HepG2 (cell line): ENCODE data around the gene VEZF1. TPM values are rescaled to one million over a fixed set of nuclear protein-coding genes. Genes with fewer than 3 reads are reported as not detected.

Source experiments
- ATM ChIP-seq: fragments of 450-650 bp; IDR thresholded peaks from 2 replicates; pipeline ENCODE4 v1.7.1; 2017; ENCODE audit warnings: mild to moderate bottlenecking, borderline replicate concordance
- CHD2 ChIP-seq: IDR thresholded peaks from 2 replicates; pipeline ENCODE4 v1.6.1; 2011; ENCODE audit warnings: low read depth, low read length, improper control_type of control experiment
- CHD4 ChIP-seq: fragments of 200-600 bp; sonication (generic); IDR thresholded peaks from 2 replicates; pipeline ENCODE4 v1.7.0; 2017; ENCODE audit warnings: mild to moderate bottlenecking, low read length, borderline replicate concordance
- FOSL2 ChIP-seq: sonication (generic); formaldehyde crosslinking; IDR thresholded peaks from 2 replicates; pipeline ENCODE4 v1.4.0; 2020; ENCODE audit warnings: missing genetic modification reagents
- KLF15 ChIP-seq: sonication (generic); formaldehyde crosslinking; IDR thresholded peaks from 2 replicates; pipeline ENCODE4 v1.8.1; 2023; ENCODE audit warnings: borderline replicate concordance, mild to moderate bottlenecking, inconsistent platforms, missing genetic modification reagents, mixed read lengths
- MED1 ChIP-seq: sonication (generic); formaldehyde crosslinking; IDR thresholded peaks from 2 replicates; pipeline ENCODE4 v1.4.0; 2020; ENCODE audit warnings: missing genetic modification reagents
- NCOA5 ChIP-seq: sonication (generic); formaldehyde crosslinking; IDR thresholded peaks from 2 replicates; pipeline ENCODE4 v1.4.0; 2020; ENCODE audit warnings: missing genetic modification reagents
- NFKB2 ChIP-seq: sonication (generic); formaldehyde crosslinking; IDR thresholded peaks from 2 replicates; pipeline ENCODE4 v1.4.0; 2020; ENCODE audit warnings: missing genetic modification reagents, borderline replicate concordance
- POLR2G ChIP-seq: fragments of 200-400 bp; formaldehyde crosslinking; IDR thresholded peaks from 2 replicates; pipeline ENCODE4 v1.6.1; 2018; ENCODE audit warnings: mild to moderate bottlenecking, low read depth, low read length, moderate library complexity
- SALL2 ChIP-seq: sonication (generic); formaldehyde crosslinking; IDR thresholded peaks from 2 replicates; pipeline ENCODE4 v1.8.1; 2023; ENCODE audit warnings: mild to moderate bottlenecking, missing genetic modification reagents, inconsistent platforms
- TEAD2 ChIP-seq: sonication (generic); formaldehyde crosslinking; IDR thresholded peaks from 2 replicates; pipeline ENCODE4 v1.9.0; 2021; ENCODE audit warnings: missing genetic modification reagents
- THYN1 ChIP-seq: sonication (generic); formaldehyde crosslinking; IDR thresholded peaks from 2 replicates; pipeline ENCODE4 v1.8.1; 2023; ENCODE audit warnings: low read depth, mild to moderate bottlenecking, moderate library complexity, missing genetic modification reagents, borderline replicate concordance
- TP53 ChIP-seq: sonication (generic); formaldehyde crosslinking; conservative IDR thresholded peaks from 2 replicates; pipeline ENCODE4 v1.4.0; 2020; ENCODE audit warnings: missing genetic modification reagents
- ZFAT ChIP-seq: sonication (generic); formaldehyde crosslinking; conservative IDR thresholded peaks from 2 replicates; pipeline ENCODE4 v1.8.1; 2023; ENCODE audit warnings: missing genetic modification reagents, inconsistent platforms
- ZNF160 ChIP-seq: sonication (generic); formaldehyde crosslinking; IDR thresholded peaks from 2 replicates; pipeline ENCODE4 v1.8.0; 2022; ENCODE audit warnings: mild to moderate bottlenecking, inconsistent platforms, missing genetic modification reagents
- ZNF24 ChIP-seq: fragments of 450-650 bp; IDR thresholded peaks from 2 replicates; pipeline ENCODE4 v1.6.1; 2017; ENCODE audit warnings: antibody characterized with exemption, mild to moderate bottlenecking
- ZNF567 ChIP-seq: sonication (generic); formaldehyde crosslinking; IDR thresholded peaks from 2 replicates; pipeline ENCODE4 v1.8.1; 2023; ENCODE audit warnings: mild to moderate bottlenecking, missing genetic modification reagents, borderline replicate concordance
- ZNF652 ChIP-seq: IDR thresholded peaks from 2 replicates; pipeline ENCODE4 v1.6.1; 2016; ENCODE audit warnings: low read depth, borderline replicate concordance
- ZNF704 ChIP-seq: sonication (generic); formaldehyde crosslinking; IDR thresholded peaks from 2 replicates; pipeline ENCODE4 v1.8.1; 2023; ENCODE audit warnings: mild to moderate bottlenecking, inconsistent platforms, moderate library complexity, missing genetic modification reagents, borderline replicate concordance
- polyA plus RNA-seq, 8 experiments: library from polyadenylated mRNA; depleted of rRNA in 3 of 8; stranded (reverse) in 7 of 8; unstranded in 1 of 8; fragments of >200 nt; fragmentation: Illumina TruSeq in 4 of 8; extraction: Trizol in 4 of 8; gene quantifications; 2 replicates each; pipeline versions ENCODE4 v1.2.1 to v1.2.3, GENCODE V29; 2011 to 2016; ENCODE audit warnings: low read depth in 4 of 8, missing spikeins in 1 of 8, mixed read lengths in 1 of 8; ENCODE audit not compliant: insufficient read depth in 1 of 8
- total RNA-seq, 5 experiments: library from RNA; depleted of rRNA; stranded (reverse); fragments of >200 nt; fragmentation: Illumina TruSeq; extraction: Trizol; gene quantifications; 2 replicates each; pipeline ENCODE4 v1.2.3, GENCODE V29; 2016; ENCODE audit warnings: low read depth in 1 of 5
- TF ChIP-seq, protein P1 (sequence below): sonication (generic); formaldehyde crosslinking; IDR thresholded peaks from 2 replicates; pipeline ENCODE4 v1.4.0; 2020; ENCODE audit warnings: mild to moderate bottlenecking, missing genetic modification reagents
- TF ChIP-seq, protein P2 (sequence below): sonication (generic); formaldehyde crosslinking; IDR thresholded peaks from 2 replicates; pipeline ENCODE4 v1.5.1; 2020; ENCODE audit warnings: missing genetic modification reagents, mild to moderate bottlenecking, borderline replicate concordance
- TF ChIP-seq, protein P3 (sequence below): sonication (generic); formaldehyde crosslinking; IDR thresholded peaks from 2 replicates; pipeline ENCODE4 v1.9.0; 2021; ENCODE audit warnings: missing genetic modification reagents, borderline replicate concordance
- TF ChIP-seq, protein P4 (sequence below): sonication (generic); formaldehyde crosslinking; IDR thresholded peaks from 2 replicates; pipeline ENCODE4 v1.8.0; 2022; ENCODE audit warnings: mild to moderate bottlenecking, missing genetic modification reagents, moderate library complexity

The VEZF1 gene
- total and polyA plus RNA-seq, 2 of the 13 experiments (the other 11 are each of a cell fraction or from before 2014, with no cell fraction given): 45.9 to 49.7 TPM

GRCh38 chr17:58006924-58007780 is 19.1 kb upstream of the VEZF1 start, which contains the start of gene SRSF1 (continued):
- TF ChIP-seq THYN1 (CRISPR knock-in tag): peak; percentile 87; the same call in 1 of the 2 replicates
- no peak for TF ChIP-seq TP53
- TF ChIP-seq ZFAT (CRISPR knock-in tag): peak; percentile 76; the same call in 1 of the 2 replicates
- TF ChIP-seq, protein P1, sequence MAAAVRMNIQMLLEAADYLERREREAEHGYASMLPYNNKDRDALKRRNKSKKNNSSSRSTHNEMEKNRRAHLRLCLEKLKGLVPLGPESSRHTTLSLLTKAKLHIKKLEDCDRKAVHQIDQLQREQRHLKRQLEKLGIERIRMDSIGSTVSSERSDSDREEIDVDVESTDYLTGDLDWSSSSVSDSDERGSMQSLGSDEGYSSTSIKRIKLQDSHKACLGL (CRISPR knock-in tag): peak; percentile 85
- peak; percentile 96 for TF ChIP-seq KLF15 (CRISPR knock-in tag)
- TF ChIP-seq MED1 (CRISPR knock-in tag): peak; percentile 64; the same call in 1 of the 2 replicates
- no peak for TF ChIP-seq ATM
- TF ChIP-seq ZNF160 (CRISPR knock-in tag): peak; percentile 93
- TF ChIP-seq ZNF704 (CRISPR knock-in tag): peak; percentile 98
- TF ChIP-seq NCOA5 (CRISPR knock-in tag): no peak
- 0 out of 2 replicates have a peak, but pooled peaks have one; percentile 12 for TF ChIP-seq CHD4
- peak; percentile 84 for TF ChIP-seq NFKB2 (CRISPR knock-in tag)
- TF ChIP-seq, protein P2, sequence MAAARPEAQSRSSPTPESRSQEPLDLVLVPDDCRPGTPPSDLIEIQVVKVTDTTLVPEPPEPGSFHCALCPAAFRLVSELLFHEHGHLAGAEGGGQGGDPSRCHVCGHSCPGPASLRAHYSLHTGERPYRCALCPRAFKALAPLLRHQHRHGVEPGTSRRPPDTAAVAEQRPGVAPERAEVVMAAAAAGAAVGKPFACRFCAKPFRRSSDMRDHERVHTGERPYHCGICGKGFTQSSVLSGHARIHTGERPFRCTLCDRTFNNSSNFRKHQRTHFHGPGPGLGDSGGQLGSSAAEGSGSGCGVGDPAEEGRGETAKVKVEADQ (CRISPR knock-in tag): peak; percentile 75; the same call in 1 of the 2 replicates
- TF ChIP-seq ZNF567 (CRISPR knock-in tag): peak; percentile 94; the same call in 1 of the 2 replicates
- TF ChIP-seq POLR2G: peak; percentile 99
- peak; percentile 54; the same call in 1 of the 2 replicates for TF ChIP-seq SALL2 (CRISPR knock-in tag)
- peak; percentile 95 for TF ChIP-seq TEAD2 (CRISPR knock-in tag)
- TF ChIP-seq FOSL2: peak; percentile 36; the same call in 1 of the 2 replicates
- peak; percentile 85 for TF ChIP-seq CHD2
- TF ChIP-seq, protein P3, sequence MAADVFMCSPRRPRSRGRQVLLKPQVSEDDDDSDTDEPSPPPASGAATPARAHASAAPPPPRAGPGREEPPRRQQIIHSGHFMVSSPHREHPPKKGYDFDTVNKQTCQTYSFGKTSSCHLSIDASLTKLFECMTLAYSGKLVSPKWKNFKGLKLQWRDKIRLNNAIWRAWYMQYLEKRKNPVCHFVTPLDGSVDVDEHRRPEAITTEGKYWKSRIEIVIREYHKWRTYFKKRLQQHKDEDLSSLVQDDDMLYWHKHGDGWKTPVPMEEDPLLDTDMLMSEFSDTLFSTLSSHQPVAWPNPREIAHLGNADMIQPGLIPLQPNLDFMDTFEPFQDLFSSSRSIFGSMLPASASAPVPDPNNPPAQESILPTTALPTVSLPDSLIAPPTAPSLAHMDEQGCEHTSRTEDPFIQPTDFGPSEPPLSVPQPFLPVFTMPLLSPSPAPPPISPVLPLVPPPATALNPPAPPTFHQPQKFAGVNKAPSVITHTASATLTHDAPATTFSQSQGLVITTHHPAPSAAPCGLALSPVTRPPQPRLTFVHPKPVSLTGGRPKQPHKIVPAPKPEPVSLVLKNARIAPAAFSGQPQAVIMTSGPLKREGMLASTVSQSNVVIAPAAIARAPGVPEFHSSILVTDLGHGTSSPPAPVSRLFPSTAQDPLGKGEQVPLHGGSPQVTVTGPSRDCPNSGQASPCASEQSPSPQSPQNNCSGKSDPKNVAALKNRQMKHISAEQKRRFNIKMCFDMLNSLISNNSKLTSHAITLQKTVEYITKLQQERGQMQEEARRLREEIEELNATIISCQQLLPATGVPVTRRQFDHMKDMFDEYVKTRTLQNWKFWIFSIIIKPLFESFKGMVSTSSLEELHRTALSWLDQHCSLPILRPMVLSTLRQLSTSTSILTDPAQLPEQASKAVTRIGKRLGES (CRISPR knock-in tag): peak; percentile 51; the same call in 1 of the 2 replicates
- TF ChIP-seq ZNF652 (CRISPR knock-in tag): peak; percentile 19
- TF ChIP-seq, protein P4, sequence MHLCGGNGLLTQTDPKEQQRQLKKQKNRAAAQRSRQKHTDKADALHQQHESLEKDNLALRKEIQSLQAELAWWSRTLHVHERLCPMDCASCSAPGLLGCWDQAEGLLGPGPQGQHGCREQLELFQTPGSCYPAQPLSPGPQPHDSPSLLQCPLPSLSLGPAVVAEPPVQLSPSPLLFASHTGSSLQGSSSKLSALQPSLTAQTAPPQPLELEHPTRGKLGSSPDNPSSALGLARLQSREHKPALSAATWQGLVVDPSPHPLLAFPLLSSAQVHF: peak; percentile 90
- no peak for TF ChIP-seq ZNF24
